Measurements from ENCODE around the gene ULK4. TPM values are rescaled to one million over a fixed set of nuclear protein-coding genes. Genes with fewer than 3 reads are reported as not detected.

The ULK4 gene
- total RNA-seq, 2 donors from 2014 or later: 11.1 to 17.9 TPM

- Mint-ChIP-seq H3K4me3 (no peak overlapping the region), H3K36me3 (ENCODE audit: low read depth) (no peaks in the 10 kb centered on the region), H3K27ac (no peak overlapping the region), H3K27me3 (ENCODE audit: insufficient read depth) (no peaks in the 10 kb centered on the region), H3K9me3 (no peaks in the 10 kb centered on the region), H3K4me1 (peaks cover 5% of the 10 kb centered on the region)
- no peak overlapping the region for H3K4me3 ChIP-seq (ENCODE audit: low read length)
- whole genome bisulfite sequencing, 2 experiments (ENCODE audit: insufficient coverage in 1 of 2, insufficient read length in 1 of 2): 92 to 100% methylated on average over 1 of the region's 2 CpGs
- H3K4me1 ChIP-seq (ENCODE audit: control insufficient read depth, insufficient read depth, low read length): no peaks in the 10 kb centered on the region
- H3K36me3 ChIP-seq (ENCODE audit: control insufficient read depth, insufficient read depth, low read length): no peaks in the 10 kb centered on the region
- DNase-seq: no peak
- no peaks in the 10 kb centered on the region for H3K9me3 ChIP-seq (ENCODE audit: control insufficient read depth, low read length)
- H3K9ac ChIP-seq (ENCODE audit: extremely low read depth, low read length, poor library complexity, severe bottlenecking): no peak overlapping the region
- no peaks in the 10 kb centered on the region for H3K27me3 ChIP-seq (ENCODE audit: control insufficient read depth, insufficient read depth, low read length, poor library complexity, severe bottlenecking)
- H3K27ac ChIP-seq (ENCODE audit: low read depth, low read length): no peak overlapping the region
- TF ChIP-seq CTCF (conservative IDR thresholded peaks at IDR 0.05): no peak
These were observed 471.5 kb downstream of the ULK4 start for GRCh38 chr3:41490360-41490759.

- no peak for TF ChIP-seq CTCF (conservative IDR thresholded peaks at IDR 0.05)
- H3K4me3 ChIP-seq (ENCODE audit: low read length): no peak overlapping the region
These were observed 472.7 kb downstream of the ULK4 start for GRCh38 chr3:41489231-41489630.

GRCh38 chr3:41488501-41488900, 473.4 kb downstream of the ULK4 start:
- Histone ChIP-seq H3K4me1 (ENCODE audit: control insufficient read depth, insufficient read depth, low read length) (no peaks in the 10 kb centered on the region), H3K9me3 (ENCODE audit: control insufficient read depth, low read length) (no peaks in the 10 kb centered on the region), H3K36me3 (ENCODE audit: control insufficient read depth, insufficient read depth, low read length) (no peaks in the 10 kb centered on the region), H3K27ac (ENCODE audit: low read depth, low read length) (no peak overlapping the region), H3K9ac (ENCODE audit: extremely low read depth, low read length, poor library complexity, severe bottlenecking) (no peak overlapping the region), H3K27me3 (ENCODE audit: control insufficient read depth, insufficient read depth, low read length, poor library complexity, severe bottlenecking) (no peaks in the 10 kb centered on the region), H3K4me3 (ENCODE audit: low read length) (no peak overlapping the region)
- no peak for TF ChIP-seq CTCF (conservative IDR thresholded peaks at IDR 0.05)
- DNase-seq: no peak
- no peaks in the 10 kb centered on the region for H3K9me3 Mint-ChIP-seq
- H3K27me3 Mint-ChIP-seq (ENCODE audit: insufficient read depth): no peaks in the 10 kb centered on the region
- H3K4me1 Mint-ChIP-seq: peaks cover 5% of the 10 kb centered on the region
- no peak overlapping the region for H3K27ac Mint-ChIP-seq
- H3K36me3 Mint-ChIP-seq (ENCODE audit: low read depth): no peaks in the 10 kb centered on the region
- no peak overlapping the region for H3K4me3 Mint-ChIP-seq

More at GRCh38 chr3:41489231-41489630, 472.7 kb downstream of the ULK4 start:
- no peak overlapping the region for H3K9ac ChIP-seq (ENCODE audit: extremely low read depth, low read length, poor library complexity, severe bottlenecking)
- no peaks in the 10 kb centered on the region for H3K36me3 ChIP-seq (ENCODE audit: control insufficient read depth, insufficient read depth, low read length)
- 94% methylated on average over 1 of the region's 1 CpG; no CpG with 5 or more reads in 1 of the 2 experiments for WGBS, 2 experiments (ENCODE audit: insufficient coverage in 1 of 2, insufficient read length in 1 of 2)
- no peak for DNase-seq
- no peaks in the 10 kb centered on the region for H3K9me3 Mint-ChIP-seq
- peaks cover 5% of the 10 kb centered on the region for H3K4me1 Mint-ChIP-seq
- H3K27ac Mint-ChIP-seq: no peak overlapping the region
- no peaks in the 10 kb centered on the region for H3K36me3 Mint-ChIP-seq (ENCODE audit: low read depth)
- no peaks in the 10 kb centered on the region for H3K27me3 Mint-ChIP-seq (ENCODE audit: insufficient read depth)
- no peaks in the 10 kb centered on the region for H3K27me3 ChIP-seq (ENCODE audit: control insufficient read depth, insufficient read depth, low read length, poor library complexity, severe bottlenecking)
- no peak overlapping the region for H3K27ac ChIP-seq (ENCODE audit: low read depth, low read length)
- no peaks in the 10 kb centered on the region for H3K4me1 ChIP-seq (ENCODE audit: control insufficient read depth, insufficient read depth, low read length)
- H3K9me3 ChIP-seq (ENCODE audit: control insufficient read depth, low read length): no peaks in the 10 kb centered on the region
- H3K4me3 Mint-ChIP-seq: no peak overlapping the region

Data from endodermal cell (in vitro differentiated cells).